Left colon (tissue), 2 donors: Measurements from ENCODE around the gene SNAP23. TPM values are rescaled to one million over a fixed set of nuclear protein-coding genes. Genes with fewer than 3 reads are reported as not detected.

ENCODE experiments used
- ATAC-seq: fragments of 200-7000 bp; cut with Tn5 transposase; one replicate; pipeline ENCODE4 v1.9.1; 2020; ENCODE audit warnings: mild to moderate bottlenecking, moderate library complexity
- DNase-seq, 2 donors: peaks; one replicate each; pipeline ENCODE4 v3.0.0-alpha.2; 2020
- intact Hi-C, 2 donors: fragments of 100-400 bp; cut with DNase I in 1 of 2; cut with micrococcal nuclease in 1 of 2; formaldehyde crosslinking; loops; one replicate each; pipeline versions ENCODE4 v1.11.2 to v1.14.0; 2022; cut with DNase I, micrococcal nuclease
- total RNA-seq, 2 donors: library from RNA; stranded (reverse); fragmentation: NEBNext Ultra II Directional; extraction: Animal tissue kit (Norgen Biotek cat#: 25700); gene quantifications; one replicate each; pipeline ENCODE4 v1.2.1, GENCODE V29; 2021
- donor health status: DM: no; HTN: no; CAD: no.
- donor health status: DM: yes; HTN: yes; CAD: no.

SNAP23 gene
- total RNA-seq, 2 donors from 2014 or later = 62.4 to 97.3 TPM

DNA sequence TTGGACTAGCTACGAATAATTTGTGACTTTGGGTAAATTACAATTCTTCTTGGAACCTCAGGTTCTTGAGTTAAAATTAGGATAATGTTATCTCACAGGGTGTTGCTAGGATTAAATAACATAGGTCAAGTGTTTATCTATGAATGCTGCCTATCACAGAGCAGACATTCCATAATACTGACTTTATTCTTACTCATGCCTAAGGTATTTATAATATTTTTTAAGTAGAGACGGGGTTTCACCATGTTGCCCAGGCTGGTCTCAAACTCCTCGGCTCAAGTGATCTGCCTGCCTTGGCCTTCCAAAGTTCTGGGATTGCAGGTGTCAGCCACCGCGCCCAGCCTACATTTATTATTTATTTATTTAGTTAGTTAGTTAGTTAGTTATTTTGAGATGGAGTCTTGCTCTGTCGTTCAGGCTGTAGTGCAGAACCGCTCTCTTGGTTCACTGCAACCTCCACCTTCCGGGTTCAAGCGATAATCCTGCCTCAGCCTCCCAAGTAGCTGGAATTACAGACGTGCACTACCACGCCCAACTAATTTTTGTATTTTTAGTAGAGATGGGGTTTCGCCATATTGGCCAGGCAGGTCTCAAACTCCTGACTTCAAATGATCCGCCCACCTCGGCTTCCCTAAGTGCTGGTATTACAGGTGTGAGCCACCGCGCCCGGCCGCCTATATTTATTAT lies 3.8 kb upstream of the SNAP23 start:
- DNase-seq = no peak
- intact Hi-C loops = no loop called here
- ATAC-seq = no peak

DNA sequence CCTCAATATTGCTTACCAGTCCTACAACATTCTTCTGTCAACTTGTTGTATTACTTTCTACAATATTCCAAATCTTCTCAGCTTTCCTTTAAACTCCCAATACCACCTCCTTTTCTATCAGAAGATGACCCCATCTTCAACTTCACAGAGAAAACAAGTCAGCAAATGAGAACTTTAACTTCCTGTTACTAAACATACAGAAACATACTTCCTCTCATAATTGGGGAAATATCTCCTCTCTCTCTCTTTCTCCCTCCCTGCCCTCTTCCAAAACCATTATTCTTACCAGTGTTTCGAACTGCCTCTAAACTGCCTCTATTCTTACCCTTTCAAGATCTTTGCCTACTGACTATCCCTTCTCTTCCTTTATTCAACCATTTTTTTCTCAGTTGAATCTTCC lies 1.8 kb upstream of the SNAP23 start:
- no peak for DNase-seq
- ATAC-seq = no peak
- intact Hi-C loops = no loop called here

DNA sequence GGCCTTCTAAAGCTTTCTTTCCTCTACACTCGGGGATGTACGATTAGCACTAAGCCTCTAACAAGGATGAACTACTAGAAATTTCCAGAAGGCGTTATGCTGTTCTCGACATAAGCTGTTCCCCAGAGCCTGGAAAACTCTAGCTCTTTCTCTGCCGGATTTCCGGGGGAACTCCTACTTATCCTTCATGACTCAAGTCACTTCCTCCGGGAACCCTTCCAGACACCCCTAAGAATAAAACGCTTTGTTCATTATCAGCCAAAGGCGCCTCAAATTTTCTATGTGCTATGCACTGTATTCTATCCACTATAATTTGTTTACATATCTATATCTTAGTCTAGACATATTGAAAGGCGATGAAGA lies 455 bp upstream of the SNAP23 start:
- ATAC-seq = peak; percentile 47

DNA sequence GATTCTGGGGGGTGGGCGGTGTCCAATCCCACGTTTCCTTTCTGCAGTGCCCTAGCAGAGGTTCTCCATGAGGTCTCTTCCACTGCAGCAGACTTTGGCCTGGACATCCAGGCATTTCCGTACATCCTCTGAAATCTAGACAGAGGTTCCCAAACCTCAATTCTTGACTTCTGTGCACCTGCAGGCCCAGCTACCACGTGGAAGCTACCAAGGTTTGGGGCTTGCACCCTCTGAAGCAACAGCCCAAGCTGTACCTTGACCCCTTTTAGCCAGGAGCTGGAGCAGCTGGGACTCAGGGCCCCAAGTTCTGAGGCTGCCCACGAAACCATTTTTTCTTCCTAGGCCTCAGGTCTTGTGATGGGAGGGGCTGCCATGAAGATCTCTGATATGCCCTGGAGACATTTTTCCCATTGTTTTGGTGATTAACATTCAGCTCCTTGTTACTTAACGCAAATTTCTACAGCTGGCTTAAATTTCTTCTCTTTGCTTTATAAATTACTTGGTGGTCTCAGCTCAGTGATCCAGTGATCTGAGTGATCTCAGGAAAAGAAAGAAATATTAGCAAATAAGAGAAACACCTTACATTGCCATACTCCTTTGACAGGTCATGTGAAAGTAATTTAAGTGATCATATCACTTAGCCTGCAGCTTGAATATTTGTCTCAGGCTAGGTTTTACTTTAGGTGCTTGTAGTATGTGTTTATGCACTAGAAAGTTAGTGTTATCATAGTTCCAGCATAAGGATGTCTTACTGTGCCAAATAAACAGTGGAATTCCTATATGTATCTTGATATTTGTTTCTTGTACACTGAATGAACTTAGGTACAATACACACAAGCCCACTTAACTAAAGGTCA lies 3.0 kb downstream of the SNAP23 start:
- intact Hi-C loops = no loop called here
- DNase-seq (no peak), ATAC-seq (no peak)

More for the DNA sequence above, 455 bp upstream of the SNAP23 start:
- intact Hi-C loops = no loop called here
- DNase-seq = peak; percentile 45 to 64

DNA sequence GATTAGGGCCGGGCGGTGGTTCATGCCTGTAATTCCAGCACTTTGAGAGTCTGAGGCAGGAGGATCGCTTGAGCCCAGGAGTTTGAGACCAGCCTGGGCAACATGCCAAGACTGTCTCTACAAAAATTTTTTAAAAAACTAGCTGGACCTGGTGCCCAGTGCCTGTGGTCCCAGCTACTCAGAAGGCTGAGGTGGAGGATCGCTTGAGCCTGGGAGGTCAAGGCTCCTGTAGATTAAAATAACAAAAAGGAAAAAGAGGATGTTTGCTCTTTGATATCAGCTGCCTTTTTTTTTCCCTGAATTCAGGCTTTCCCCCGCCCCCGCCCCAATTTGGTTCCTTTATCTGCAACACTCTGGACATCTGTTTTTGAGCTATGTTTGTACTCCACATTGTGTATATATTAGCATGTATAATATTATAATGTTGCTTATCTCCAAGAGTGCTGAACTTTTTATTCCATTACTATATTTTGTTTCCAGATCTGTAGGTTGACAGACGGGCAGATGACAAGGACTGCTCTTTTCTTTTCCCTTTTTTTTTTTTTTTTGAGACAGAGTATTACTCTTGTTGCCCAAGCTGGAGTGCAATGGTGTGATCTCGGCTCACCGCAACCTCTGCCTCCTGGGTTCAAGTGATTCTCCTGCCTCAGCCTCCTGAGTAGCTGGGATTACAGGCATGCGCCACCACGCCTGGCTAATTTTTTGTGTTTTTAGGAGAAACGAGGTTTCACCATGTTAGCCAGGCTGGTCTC lies 4.6 kb downstream of the SNAP23 start:
- intact Hi-C loops = no loop called here
- no peak for ATAC-seq

DNA sequence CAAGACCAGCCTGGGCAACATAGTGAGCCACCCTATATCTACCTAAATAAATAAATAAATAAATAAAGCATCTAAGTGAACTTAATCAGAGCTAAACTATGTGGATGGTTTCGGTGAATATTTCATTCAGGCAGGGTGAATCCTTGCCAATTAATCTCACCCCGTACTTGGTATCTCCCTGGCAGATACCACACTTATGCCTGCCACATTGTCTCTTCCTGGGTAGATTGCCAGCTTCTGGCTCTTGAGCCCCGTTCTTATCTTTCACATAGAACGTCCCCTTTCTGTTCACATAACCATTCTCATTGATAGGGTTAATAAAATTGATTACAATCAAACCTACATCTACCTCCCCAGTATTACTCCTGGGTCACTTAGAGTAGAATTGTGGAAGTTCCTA lies 7.0 kb downstream of the SNAP23 start:
- no peak for DNase-seq
- ATAC-seq = no peak
- intact Hi-C loops = no loop called here

More for the DNA sequence above, 4.6 kb downstream of the SNAP23 start:
- DNase-seq = no peak

DNA sequence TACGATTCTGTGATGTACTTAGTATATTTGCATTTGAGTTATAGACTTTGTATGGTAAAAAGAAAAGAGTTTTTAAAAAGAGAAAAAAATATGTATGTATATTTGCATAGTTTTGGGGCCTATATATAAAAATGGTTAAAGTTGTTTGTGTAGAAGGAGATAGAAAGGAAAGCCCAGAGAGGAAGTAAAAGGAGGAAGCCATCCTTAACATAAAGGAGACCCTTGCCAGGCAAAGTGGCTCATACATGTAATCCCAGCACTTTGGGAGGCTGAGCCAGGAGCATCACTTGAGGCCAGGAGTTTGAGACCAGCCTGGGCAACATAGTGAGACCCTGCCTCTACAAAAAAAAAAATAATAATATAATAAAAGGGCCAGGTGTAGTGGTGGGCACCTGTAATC lies 8.4 kb downstream of the SNAP23 start:
- DNase-seq = no peak
- ATAC-seq = no peak
- intact Hi-C loops = no loop called here

DNA sequence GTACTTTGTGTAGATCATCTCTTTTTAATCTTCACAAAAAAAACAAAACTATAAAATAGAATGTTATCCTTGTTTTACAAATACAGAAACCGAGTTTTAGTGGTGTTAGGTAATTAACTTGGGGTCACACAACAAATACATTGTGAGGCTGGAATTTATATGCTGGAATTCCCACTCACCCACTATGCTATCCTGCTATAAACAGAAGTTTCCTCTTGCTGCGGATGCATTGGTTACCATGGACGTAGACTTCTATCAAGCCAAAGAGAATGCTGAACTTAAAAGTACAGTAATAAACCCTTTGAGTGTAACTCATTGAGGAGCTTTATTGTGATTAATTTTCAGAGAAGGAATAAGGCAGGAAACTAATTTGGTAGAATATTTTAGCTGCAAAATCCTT lies 9.2 kb downstream of the SNAP23 start:
- intact Hi-C loops = no loop called here
- no peak for DNase-seq
- no peak for ATAC-seq

DNA sequence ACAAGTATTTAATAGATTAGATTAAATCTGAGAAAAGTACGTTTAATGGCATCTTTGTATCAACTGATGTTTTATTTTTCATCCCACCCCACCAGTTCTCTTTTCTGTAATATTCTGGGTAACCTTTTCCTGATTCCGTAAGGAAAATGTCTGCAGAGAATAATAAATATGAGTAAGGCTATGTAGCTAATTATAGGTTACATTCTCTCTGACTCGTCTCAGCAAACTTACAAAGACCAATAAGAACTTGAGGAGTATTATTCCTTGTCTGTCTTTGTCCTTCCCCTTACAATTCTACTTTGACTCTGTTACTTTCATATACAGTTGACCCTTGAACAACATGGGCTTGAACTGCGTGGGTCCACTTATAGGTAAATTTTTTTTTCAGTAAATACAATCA lies 12.1 kb downstream of the SNAP23 start:
- no peak for ATAC-seq
- intact Hi-C loops = no loop called here

DNA sequence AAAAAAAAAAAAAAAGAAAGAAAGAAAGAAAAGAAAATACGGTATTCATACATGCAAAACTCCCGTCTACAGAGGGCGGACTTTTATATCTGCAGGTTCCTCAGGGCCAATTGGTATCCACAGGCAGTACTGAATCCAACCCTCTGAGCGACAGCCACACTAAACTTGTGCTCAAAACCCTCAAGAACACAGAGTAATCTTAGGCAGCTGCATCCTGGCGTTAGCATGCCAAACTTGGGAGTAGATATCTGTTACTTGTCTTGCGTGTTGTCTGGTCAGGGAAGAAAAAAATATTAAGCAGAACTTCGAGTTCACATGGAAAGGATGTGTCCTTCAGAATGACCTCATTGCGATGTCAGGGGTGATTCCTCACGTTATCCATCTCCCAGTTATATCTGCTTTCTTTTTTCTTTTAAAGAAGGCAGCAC lies 12.8 kb downstream of the SNAP23 start:
- no peak for ATAC-seq
- intact Hi-C loops = no loop called here
- no peak for DNase-seq

More for the DNA sequence above, 12.1 kb downstream of the SNAP23 start:
- no peak for DNase-seq

DNA sequence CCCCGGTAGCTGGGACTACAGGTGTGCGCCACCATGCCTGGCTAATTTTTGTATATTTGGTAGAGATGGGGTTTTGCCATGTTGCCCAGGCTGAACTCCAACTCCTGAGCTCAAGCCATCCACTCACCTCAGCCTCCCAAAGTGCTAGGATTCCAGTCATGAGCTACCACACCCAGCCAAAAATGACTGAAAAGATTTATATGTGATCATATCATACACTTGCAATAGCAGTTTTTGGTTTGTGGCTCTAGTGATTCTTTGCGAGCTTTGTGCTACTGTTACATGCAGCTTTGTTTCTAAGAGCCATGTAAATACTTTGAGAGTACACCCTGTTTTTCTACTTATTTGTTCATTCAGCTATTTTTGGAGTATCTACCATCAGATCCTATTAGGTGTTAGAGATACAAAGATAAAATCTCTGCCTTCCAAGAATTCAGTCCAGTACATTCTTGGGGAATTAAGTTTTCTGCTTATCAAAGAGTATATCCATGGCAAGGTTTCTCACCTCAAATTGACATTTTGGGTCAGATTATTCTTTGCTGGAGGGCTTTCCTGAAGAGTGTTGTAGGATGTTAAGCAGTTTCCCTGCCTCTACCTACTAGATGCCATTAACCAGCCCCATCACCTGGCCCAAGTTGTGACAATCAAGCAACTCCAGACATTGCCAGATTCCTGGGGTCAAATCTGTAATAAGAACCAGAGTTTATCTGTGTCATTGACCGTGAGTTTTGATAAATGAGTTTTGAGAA lies 15.0 kb downstream of the SNAP23 start:
- intact Hi-C loops = no loop called here
- ATAC-seq (no peak), DNase-seq (no peak)

DNA sequence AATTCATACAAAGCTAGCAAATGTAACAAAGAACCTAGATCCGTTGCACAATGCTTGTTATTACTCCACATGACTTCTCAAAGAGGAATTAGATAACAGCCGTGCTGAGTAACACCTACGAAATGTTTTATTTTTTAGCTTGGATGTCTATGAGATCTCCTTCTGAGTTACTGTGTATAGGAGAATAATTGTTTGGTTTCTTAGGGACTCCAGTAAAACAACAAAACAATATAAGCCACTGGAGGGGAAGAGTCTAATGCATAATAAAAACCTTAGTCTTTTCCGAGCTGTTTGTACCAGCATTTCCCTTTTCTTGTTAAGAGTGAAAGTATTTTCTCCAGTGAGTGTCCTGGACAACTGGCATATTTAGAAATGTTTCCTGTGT lies 15.6 kb downstream of the SNAP23 start:
- intact Hi-C loops = no loop called here
- ATAC-seq (no peak), DNase-seq (no peak)

DNA sequence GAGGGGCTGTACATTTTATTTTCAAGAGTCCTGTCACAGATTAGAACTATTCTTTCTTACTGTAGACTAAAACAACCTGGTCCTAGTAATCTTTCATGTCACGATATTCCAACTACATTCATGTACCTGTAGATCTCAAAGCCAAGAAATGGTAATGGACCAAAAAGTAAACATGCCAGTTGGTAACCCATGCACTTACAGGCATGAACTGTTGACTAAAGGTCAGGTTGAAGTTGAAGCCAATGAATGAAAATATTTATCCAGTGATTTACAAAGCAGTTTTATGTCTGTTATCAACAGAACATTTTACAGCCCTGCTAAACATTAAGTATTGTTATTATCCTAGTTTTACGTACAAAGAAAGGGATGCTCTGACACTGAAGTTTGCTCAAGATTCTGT lies 27.9 kb downstream of the SNAP23 start:
- DNase-seq (no peak), ATAC-seq (peak; percentile 70)
- intact Hi-C loops = no loop called here

DNA sequence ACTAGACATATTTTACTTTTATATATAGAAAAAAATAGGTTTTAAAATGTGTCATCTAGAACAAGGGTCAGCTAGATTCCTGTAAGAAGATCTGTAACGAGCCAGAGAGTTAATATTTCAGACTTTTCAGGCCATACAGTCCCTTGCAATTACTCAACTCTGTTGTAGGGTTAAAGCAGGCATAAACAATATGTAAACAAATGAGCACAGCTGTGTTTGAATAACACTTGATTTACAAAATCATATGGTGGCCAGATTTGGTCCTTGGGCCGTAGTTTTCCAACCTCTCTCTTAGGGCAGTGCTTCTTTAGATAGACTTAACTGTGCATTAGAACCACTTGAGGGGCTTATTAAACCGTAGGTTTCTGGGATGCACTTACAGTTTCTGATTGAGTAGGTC lies 33.5 kb downstream of the SNAP23 start:
- ATAC-seq (no peak), DNase-seq (no peak)
- intact Hi-C loops = no loop called here

DNA sequence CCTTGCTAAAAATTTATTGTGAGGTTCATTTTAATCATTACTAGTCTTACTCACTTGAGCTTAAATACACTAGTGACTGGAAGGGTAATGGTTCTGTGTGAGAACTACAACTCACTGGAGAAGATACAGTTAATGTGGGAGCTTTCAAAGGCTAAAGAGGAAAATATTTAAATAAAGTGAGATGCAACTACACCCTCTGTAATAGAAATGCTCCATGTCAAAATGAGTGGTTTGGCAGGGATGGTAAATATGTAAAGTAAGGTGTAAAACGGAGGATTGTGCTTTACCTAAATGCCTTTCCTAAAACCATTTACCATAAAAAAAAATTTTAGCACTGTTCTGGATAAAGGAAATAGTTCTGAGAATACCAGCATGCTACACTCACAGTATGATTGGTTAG lies 37.8 kb downstream of the SNAP23 start:
- ATAC-seq (no peak), DNase-seq (no peak)
- intact Hi-C loops = no loop called here

DNA sequence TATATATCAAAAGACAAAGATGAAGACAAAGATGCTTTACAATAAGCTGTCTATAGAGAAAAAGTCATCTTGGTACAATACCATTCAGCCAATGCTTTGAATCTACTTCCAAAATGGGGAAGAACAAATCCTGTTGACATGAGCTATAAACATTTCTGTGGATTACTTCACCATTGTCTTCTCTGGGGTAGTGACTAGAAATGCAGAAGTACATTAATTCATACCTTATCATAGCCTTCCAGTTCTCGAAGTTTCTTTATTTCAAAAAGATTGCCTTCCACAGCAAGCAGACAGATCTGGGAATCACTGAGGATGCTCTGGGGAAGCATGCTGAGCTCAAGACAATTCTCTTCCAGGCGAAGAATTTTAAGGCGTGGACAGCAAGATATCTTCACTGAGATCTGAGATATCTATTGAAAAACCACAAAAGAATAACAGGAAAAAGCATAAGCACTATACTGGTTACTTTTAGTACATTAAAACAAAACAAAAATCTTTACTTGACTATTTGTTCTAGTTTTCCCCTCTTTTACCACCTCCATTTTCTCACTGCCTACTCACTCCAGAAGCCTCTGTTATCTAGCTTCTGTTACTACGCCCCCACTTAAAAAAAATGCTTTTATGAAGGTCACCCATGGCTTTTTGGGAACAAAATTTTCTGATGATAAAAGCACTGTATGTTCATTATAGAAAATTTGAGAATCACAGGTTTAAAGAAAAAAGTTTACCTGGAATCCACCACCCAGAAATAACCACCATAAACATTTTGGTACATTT lies 49.6 kb downstream of the SNAP23 start:
- intact Hi-C loops = loop anchor here in 1 of 2 donors (5.0 kb wide), 1 partner anchor 107 kb away; no protein-coding TSS in a partner anchor
- ATAC-seq = no peak
- no peak for DNase-seq

DNA sequence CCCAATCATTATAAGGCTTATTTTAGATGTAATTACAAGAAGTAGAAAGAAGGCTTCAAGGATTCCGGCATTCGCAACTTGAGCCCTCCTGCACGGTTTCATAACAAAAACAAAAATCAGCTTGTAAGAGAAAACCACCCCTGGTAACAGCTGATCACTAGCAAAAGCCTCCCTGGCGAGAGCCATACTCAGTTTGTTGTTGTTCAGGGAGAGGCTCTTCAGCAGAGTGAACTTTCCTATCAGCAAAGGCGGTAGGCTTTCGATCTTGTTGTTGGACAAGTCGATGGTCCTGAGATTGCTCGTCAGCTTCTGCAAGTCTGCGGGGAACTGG lies 52.4 kb downstream of the SNAP23 start:
- DNase-seq (no peak), ATAC-seq (peak; percentile 41)
- intact Hi-C loops = loop anchor here in 1 of 2 donors (5.0 kb wide), 1 partner anchor 104 kb away; no protein-coding TSS in a partner anchor
